Breast epithelium (tissue), 4 donors: ENCODE results near the gene CLPSL1. TPM values are rescaled to one million over a fixed set of nuclear protein-coding genes. Genes with fewer than 3 reads are reported as not detected.

Source experiments
- DNase-seq, 2 donors: peaks; one replicate each; pipeline ENCODE4 v3.0.0-alpha.2; 2019; ENCODE audit warnings: low spot score in 2 of 2
- H3K27ac ChIP-seq, 2 donors: fragments of 200-600 bp; sonication (generic) in 1 of 2; one replicate each; pipeline ENCODE4 v1.5.1; 2016 to 2019; ENCODE audit warnings: mild to moderate bottlenecking in 1 of 2
- H3K27me3 ChIP-seq, 2 donors: fragments of 200-600 bp; sonication (generic) in 1 of 2; one replicate each; pipeline versions ENCODE4 v1.5.1 to v1.6.0; 2017 to 2019; ENCODE audit warnings: control low read depth in 1 of 2, mild to moderate bottlenecking in 1 of 2
- H3K36me3 ChIP-seq: fragments of 200-600 bp; one replicate; pipeline ENCODE4 v1.5.1; 2019
- H3K4me1 ChIP-seq, 2 donors: fragments of 200-600 bp; sonication (generic); one replicate each; pipeline ENCODE4 v1.5.1; 2016 to 2019; ENCODE audit warnings: control low read depth in 1 of 2
- H3K4me3 ChIP-seq, 3 donors: fragments of 200-600 bp; sonication (generic); 1 replicate in 2 of 3; 2 replicates in 1 of 3; pipeline ENCODE4 v1.5.1; 2016 to 2019; ENCODE audit warnings: mild to moderate bottlenecking in 3 of 3, moderate library complexity in 2 of 3
- H3K9me3 ChIP-seq, 2 donors: fragments of 200-600 bp; sonication (generic) in 1 of 2; one replicate each; pipeline ENCODE4 v1.5.1; 2016 to 2019; ENCODE audit warnings: control low read depth in 1 of 2
- CTCF ChIP-seq, 3 donors: fragments of 450-650 bp; IDR thresholded peaks; one replicate each; pipeline ENCODE4 v1.5.1; 2016 to 2017; ENCODE audit warnings: antibody characterized with exemption in 3 of 3, mild to moderate bottlenecking in 3 of 3, moderate library complexity in 3 of 3
- POLR2A ChIP-seq: fragments of 450-650 bp; IDR thresholded peaks from one replicate; pipeline ENCODE4 v1.6.1; 2016; ENCODE audit warnings: antibody characterized with exemption, mild to moderate bottlenecking, moderate library complexity
- POLR2AphosphoS5 ChIP-seq, 3 donors: sonication (generic); formaldehyde crosslinking; IDR thresholded peaks; one replicate each; pipeline ENCODE4 v1.6.1; 2017; ENCODE audit warnings: antibody characterized with exemption in 3 of 3
- intact Hi-C: fragments of 100-400 bp; cut with DNase I; formaldehyde crosslinking; loops from one replicate; pipeline ENCODE4 v1.15.1; 2023; ENCODE audit warnings: low total_unique reads
- total RNA-seq, 3 donors: library from RNA; depleted of rRNA; stranded (reverse); fragments of >200 nt; gene quantifications; one replicate each; pipeline ENCODE4 v1.1.0, GENCODE V29; 2016

CLPSL1 gene
- total RNA-seq, 3 donors from 2014 or later: 1.3 TPM; not detected in 2

GRCh38 chr6:35750557-35750956, 30.3 kb upstream of the CLPSL1 start:
- no peak overlapping the region for H3K4me3 ChIP-seq
- H3K27me3 ChIP-seq: no peaks in the 10 kb centered on the region
- intact Hi-C loops: no loop called here

GRCh38 chr6:35751594-35751993, 29.2 kb upstream of the CLPSL1 start:
- intact Hi-C loops: no loop called here
- no peaks in the 10 kb centered on the region for H3K27me3 ChIP-seq
- no peaks in the 10 kb centered on the region for H3K4me1 ChIP-seq

More at GRCh38 chr6:35750557-35750956, 30.3 kb upstream of the CLPSL1 start:
- no peaks in the 10 kb centered on the region for H3K4me1 ChIP-seq
- H3K9me3 ChIP-seq: no peaks in the 10 kb centered on the region
- peak in 1 of 2 donors; percentile 7 for DNase-seq
- no peaks in the 10 kb centered on the region for H3K36me3 ChIP-seq
- no peak overlapping the region for H3K27ac ChIP-seq
- TF ChIP-seq POLR2A (no peak), CTCF (IDR thresholded peaks at IDR 0.05) (no peak)

GRCh38 chr6:35752330-35752729, 28.5 kb upstream of the CLPSL1 start:
- no peaks in the 10 kb centered on the region for H3K9me3 ChIP-seq
- DNase-seq: peak in 1 of 2 donors; percentile 6
- no peak overlapping the region for H3K4me3 ChIP-seq
- no peaks in the 10 kb centered on the region for H3K36me3 ChIP-seq
- no peaks in the 10 kb centered on the region for H3K4me1 ChIP-seq
- H3K27ac ChIP-seq: no peak overlapping the region
- no peaks in the 10 kb centered on the region for H3K27me3 ChIP-seq
- TF ChIP-seq POLR2A: no peak
- no peak for TF ChIP-seq CTCF (IDR thresholded peaks at IDR 0.05)
- TF ChIP-seq POLR2AphosphoS5 (IDR thresholded peaks at IDR 0.05): no peak
- intact Hi-C loops: no loop called here

More at GRCh38 chr6:35751594-35751993, 29.2 kb upstream of the CLPSL1 start:
- H3K27ac ChIP-seq: no peak overlapping the region
- no peaks in the 10 kb centered on the region for H3K9me3 ChIP-seq
- TF ChIP-seq POLR2A (no peak), POLR2AphosphoS5 (IDR thresholded peaks at IDR 0.05) (no peak), CTCF (IDR thresholded peaks at IDR 0.05) (no peak)
- DNase-seq: peak in 1 of 2 donors; percentile 17
- no peaks in the 10 kb centered on the region for H3K36me3 ChIP-seq
- H3K4me3 ChIP-seq: no peak overlapping the region

- peaks cover 0 to 4% of the 10 kb centered on the region in 2 donors for H3K27me3 ChIP-seq
- H3K4me3 ChIP-seq: no peak overlapping the region
- intact Hi-C loops: loop anchor here (2.0 kb wide), 1 partner anchor 56 kb away; no protein-coding TSS in a partner anchor
- H3K4me1 ChIP-seq: no peaks in the 10 kb centered on the region
- no peaks in the 10 kb centered on the region for H3K36me3 ChIP-seq
- peak in 1 of 2 donors; percentile 53 for DNase-seq
- no peak overlapping the region for H3K27ac ChIP-seq
- no peaks in the 10 kb centered on the region for H3K9me3 ChIP-seq
- TF ChIP-seq POLR2A (no peak), CTCF (IDR thresholded peaks at IDR 0.05) (no peak), POLR2AphosphoS5 (IDR thresholded peaks at IDR 0.05) (no peak)
These were observed 26.2 kb upstream of the CLPSL1 start for GRCh38 chr6:35754452-35755277.

GRCh38 chr6:35755278-35755924, 25.4 kb upstream of the CLPSL1 start:
- intact Hi-C loops: loop anchor here (2.0 kb wide), 1 partner anchor 55 kb away; no protein-coding TSS in a partner anchor
- Histone ChIP-seq H3K4me3 (no peak overlapping the region), H3K4me1 (no peaks in the 10 kb centered on the region), H3K27me3 (peaks cover 0 to 4% of the 10 kb centered on the region in 2 donors), H3K9me3 (no peaks in the 10 kb centered on the region), H3K36me3 (no peaks in the 10 kb centered on the region), H3K27ac (no peak overlapping the region)
- no peak for DNase-seq
- TF ChIP-seq POLR2AphosphoS5 (IDR thresholded peaks at IDR 0.05) (no peak), CTCF (IDR thresholded peaks at IDR 0.05) (no peak), POLR2A (no peak)
